ENCODE measurements around the gene BEX3. TPM values are rescaled to one million over a fixed set of nuclear protein-coding genes. Genes with fewer than 3 reads are reported as not detected.

The BEX3 gene
- total RNA-seq, 1 experiment from 2014 or later, result 367 TPM

DNA sequence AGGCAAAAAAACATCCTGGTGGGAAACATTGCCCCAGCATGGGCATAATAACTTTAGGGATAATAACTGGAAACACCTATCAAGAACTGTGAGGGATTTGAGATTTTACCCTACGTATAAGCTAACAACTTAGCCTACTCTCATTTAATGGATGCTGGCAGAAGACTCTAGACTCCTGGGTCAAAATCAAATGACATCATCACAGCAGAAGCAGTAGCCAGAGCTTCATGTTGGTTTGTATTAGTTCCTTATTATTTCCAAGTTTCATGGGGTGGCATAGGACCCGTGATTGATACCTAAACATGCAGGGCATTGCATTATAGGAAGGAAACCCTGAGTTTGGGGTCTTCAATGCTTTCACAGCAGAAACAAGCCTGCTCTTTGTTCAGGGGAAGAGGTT lies 15.4 kb upstream of the BEX3 start:
- intact Hi-C loops (cut with micrococcal nuclease; ENCODE audit: unreplicated experiment), result loop anchor here (5.0 kb wide), 2 partner anchors 81 to 101 kb away; no protein-coding TSS in a partner anchor
- peak overlapping the region; percentile 71 for H3K27ac Mint-ChIP-seq (ENCODE audit: unreplicated experiment)
- peaks cover 20% of the 10 kb centered on the region for H3K4me1 Mint-ChIP-seq (ENCODE audit: low read depth, unreplicated experiment)
- ChIA-PET POLR2A (interaction anchor here (0.5 to 1.6 kb wide), 2 partner anchors 15 to 60 kb away, joined by 3 to 4 read pairs; partner anchors contain the start of gene BEX3), CTCF (no interaction called here)
- H3K27me3 ChIP-seq (replicated peaks; ENCODE audit: control insufficient read depth, insufficient read depth, low read length), result no peaks in the 10 kb centered on the region
- H3K27me3 Mint-ChIP-seq (ENCODE audit: insufficient read depth, unreplicated experiment), result no peaks in the 10 kb centered on the region
- no peak overlapping the region for H3K4me3 ChIP-seq (ENCODE audit: low read depth, low read length)
- BruUV-seq (replicated peaks), result no TSS peak
- peaks cover 33% of the 10 kb centered on the region for H3K4me1 ChIP-seq
- no peaks in the 10 kb centered on the region for H3K9me3 Mint-ChIP-seq (ENCODE audit: unreplicated experiment)
- peaks cover 21% of the 10 kb centered on the region for H3K36me3 Mint-ChIP-seq (ENCODE audit: insufficient read depth, unreplicated experiment)
- H3K4me3 Mint-ChIP-seq (ENCODE audit: unreplicated experiment), result no peak overlapping the region
- no peak for TF ChIP-seq CTCF (IDR thresholded peaks at IDR 0.05; ENCODE audit: insufficient read depth in 1 of 2, low read depth in 1 of 2, low read length in 1 of 2, severe bottlenecking in 1 of 2, unreplicated experiment in 1 of 2)
- no peak for DNase-seq
- no peaks in the 10 kb centered on the region for H3K36me3 ChIP-seq (ENCODE audit: control insufficient read depth, insufficient read depth, low read length)
- no peaks in the 10 kb centered on the region for H3K9me3 ChIP-seq

DNA sequence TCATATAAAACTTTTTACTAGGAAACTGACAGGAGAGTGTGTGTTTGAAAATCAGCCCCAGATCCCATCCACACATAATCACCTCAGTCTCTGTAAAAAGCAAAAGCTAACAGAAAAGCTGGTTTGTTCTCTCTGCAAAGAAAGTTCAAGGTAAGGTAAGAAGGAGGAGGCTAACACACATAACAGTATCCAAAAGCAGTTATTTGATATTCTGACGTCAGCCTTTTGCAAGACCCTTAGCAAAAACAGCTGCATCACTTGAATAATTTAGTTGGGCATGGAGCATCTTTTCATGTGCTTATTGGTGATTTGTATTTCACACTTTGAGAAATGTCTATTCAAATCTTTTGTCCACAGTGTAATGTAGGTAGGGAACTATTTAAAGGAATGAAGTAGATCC lies 14.5 kb upstream of the BEX3 start:
- peak overlapping the region; percentile 18 for H3K27ac Mint-ChIP-seq (ENCODE audit: unreplicated experiment)
- H3K27me3 Mint-ChIP-seq (ENCODE audit: insufficient read depth, unreplicated experiment), result no peaks in the 10 kb centered on the region
- H3K9me3 Mint-ChIP-seq (ENCODE audit: unreplicated experiment), result no peaks in the 10 kb centered on the region

DNA sequence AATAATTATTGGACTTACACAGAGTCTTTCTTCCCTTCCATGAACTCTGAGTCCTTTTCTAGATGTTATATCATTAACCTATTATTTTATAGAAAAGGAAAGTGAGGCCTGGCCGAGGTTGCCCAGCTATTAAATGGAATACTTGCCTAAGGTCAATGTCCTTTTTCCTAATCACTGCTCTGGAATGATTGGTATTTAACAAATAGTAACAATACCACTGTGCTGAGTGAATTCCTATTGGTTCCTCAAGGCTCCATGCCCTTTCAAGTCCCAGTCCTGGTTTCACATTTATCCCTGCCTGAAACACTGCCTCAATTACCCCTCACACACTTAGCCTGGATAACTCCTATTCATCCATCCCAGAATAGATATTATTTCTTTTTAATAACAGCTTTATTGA lies 13.9 kb upstream of the BEX3 start:
- no peaks in the 10 kb centered on the region for H3K27me3 Mint-ChIP-seq (ENCODE audit: insufficient read depth, unreplicated experiment)
- H3K4me1 Mint-ChIP-seq (ENCODE audit: low read depth, unreplicated experiment), result peaks cover 34% of the 10 kb centered on the region
- BruUV-seq (replicated peaks), result no TSS peak
- intact Hi-C loops (cut with micrococcal nuclease; ENCODE audit: unreplicated experiment), result loop anchor here (1.0 to 5.0 kb wide), 3 partner anchors 14 to 100 kb away; partner anchors contain the start of gene BEX3
- Histone ChIP-seq H3K27me3 (replicated peaks; ENCODE audit: control insufficient read depth, insufficient read depth, low read length) (no peaks in the 10 kb centered on the region), H3K4me1 (peaks cover 38% of the 10 kb centered on the region), H3K36me3 (ENCODE audit: control insufficient read depth, insufficient read depth, low read length) (no peaks in the 10 kb centered on the region), H3K9me3 (no peaks in the 10 kb centered on the region), H3K4me3 (ENCODE audit: low read depth, low read length) (no peak overlapping the region)
- H3K9me3 Mint-ChIP-seq (ENCODE audit: unreplicated experiment), result no peaks in the 10 kb centered on the region
- ChIA-PET POLR2A (interaction anchor here (1.6 kb wide), 1 partner anchor 14 kb away, joined by 4 read pairs; the partner anchor contains the start of gene BEX3), CTCF (no interaction called here)
- TF ChIP-seq CTCF (IDR thresholded peaks at IDR 0.05; ENCODE audit: insufficient read depth in 1 of 2, low read depth in 1 of 2, low read length in 1 of 2, severe bottlenecking in 1 of 2, unreplicated experiment in 1 of 2), result no peak
- peak overlapping the region; percentile 78 for H3K27ac Mint-ChIP-seq (ENCODE audit: unreplicated experiment)
- H3K36me3 Mint-ChIP-seq (ENCODE audit: insufficient read depth, unreplicated experiment), result peaks cover 10% of the 10 kb centered on the region
- H3K4me3 Mint-ChIP-seq (ENCODE audit: unreplicated experiment), result peak overlapping the region; percentile 42
- DNase-seq, result peak; percentile 37 to 40

More for the DNA sequence above, 14.5 kb upstream of the BEX3 start:
- TF ChIP-seq CTCF (IDR thresholded peaks at IDR 0.05; ENCODE audit: insufficient read depth in 1 of 2, low read depth in 1 of 2, low read length in 1 of 2, severe bottlenecking in 1 of 2, unreplicated experiment in 1 of 2), result no peak
- Histone ChIP-seq H3K36me3 (ENCODE audit: control insufficient read depth, insufficient read depth, low read length) (no peaks in the 10 kb centered on the region), H3K9me3 (no peaks in the 10 kb centered on the region), H3K4me1 (peaks cover 33% of the 10 kb centered on the region), H3K27me3 (replicated peaks; ENCODE audit: control insufficient read depth, insufficient read depth, low read length) (no peaks in the 10 kb centered on the region), H3K4me3 (ENCODE audit: low read depth, low read length) (no peak overlapping the region)
- no peak overlapping the region for H3K4me3 Mint-ChIP-seq (ENCODE audit: unreplicated experiment)
- DNase-seq, result no peak
- ChIA-PET POLR2A (interaction anchor here (1.6 kb wide), 1 partner anchor 15 kb away, joined by 4 read pairs; the partner anchor contains the start of gene BEX3), CTCF (no interaction called here)
- H3K4me1 Mint-ChIP-seq (ENCODE audit: low read depth, unreplicated experiment), result peaks cover 27% of the 10 kb centered on the region
- BruUV-seq (replicated peaks), result no TSS peak
- peaks cover 16% of the 10 kb centered on the region for H3K36me3 Mint-ChIP-seq (ENCODE audit: insufficient read depth, unreplicated experiment)
- intact Hi-C loops (cut with micrococcal nuclease; ENCODE audit: unreplicated experiment), result loop anchor here (1.0 to 5.0 kb wide), 3 partner anchors 15 to 101 kb away; partner anchors contain the start of gene BEX3
